Right lobe of liver (tissue), 6 donors: ENCODE data around the gene SNX3. TPM values are rescaled to one million over a fixed set of nuclear protein-coding genes. Genes with fewer than 3 reads are reported as not detected.

Experiments used
- ATAC-seq, 4 donors: fragments of 200-7000 bp; cut with Tn5 transposase; one replicate each; pipeline ENCODE4 v1.9.1; 2020; ENCODE audit warnings: mild to moderate bottlenecking in 4 of 4, moderate library complexity in 4 of 4
- DNase-seq, 3 donors: peaks; one replicate each; pipeline ENCODE4 v3.0.0-alpha.2; 2020
- H3K27ac ChIP-seq, 3 donors: fragments of 200-600 bp; one replicate each; pipeline ENCODE4 v1.8.0; 2022
- H3K27me3 ChIP-seq, 2 donors: fragments of 200-600 bp; one replicate each; pipeline ENCODE4 v1.8.0; 2022
- H3K36me3 ChIP-seq, 4 donors: fragments of 200-600 bp; sonication (generic) in 1 of 4; one replicate each; pipeline versions ENCODE4 v1.5.1 to v1.8.0; 2017 to 2022; ENCODE audit warnings: control low read depth in 1 of 4
- H3K4me1 ChIP-seq, 4 donors: fragments of 200-600 bp; sonication (generic) in 1 of 4; one replicate each; pipeline versions ENCODE4 v1.5.1 to v1.8.0; 2017 to 2022; ENCODE audit warnings: control low read depth in 1 of 4
- H3K4me3 ChIP-seq, 3 donors: fragments of 200-600 bp; one replicate each; pipeline ENCODE4 v1.8.0; 2022
- H3K9me3 ChIP-seq, 4 donors: fragments of 200-600 bp; sonication (generic) in 1 of 4; one replicate each; pipeline versions ENCODE4 v1.5.1 to v1.8.0; 2017 to 2022; ENCODE audit warnings: control low read depth in 1 of 4
- CTCF ChIP-seq, 4 donors: fragments of 200-600 bp in 3 of 4; fragments of 450-650 bp in 1 of 4; IDR thresholded peaks; one replicate each; pipeline versions ENCODE4 v1.5.1 to v1.8.0; 2016 to 2022; ENCODE audit warnings: antibody characterized with exemption in 4 of 4, mild to moderate bottlenecking in 2 of 4
- POLR2A ChIP-seq: fragments of 450-650 bp; IDR thresholded peaks from one replicate; pipeline ENCODE4 v1.6.1; 2017; ENCODE audit warnings: antibody characterized with exemption, mild to moderate bottlenecking
- WGBS: methylation state at CpG from one replicate; pipeline ENCODE4 v1.1.6; 2018; ENCODE audit warnings: low coverage, low lambda C conversion rate; ENCODE audit not compliant: insufficient coverage; ENCODE audit errors: missing lambda C conversion rate; 5-methylcytosine and 5-hydroxymethylcytosine counted together
- intact Hi-C, 2 donors: fragments of 100-400 bp; cut with DNase I; formaldehyde crosslinking; loops; one replicate each; pipeline versions ENCODE4 v1.11.2 to v1.14.1; 2022
- total RNA-seq, 6 experiments: library from RNA; depleted of rRNA in 2 of 6; stranded (reverse); fragments of >200 nt in 2 of 6; fragmentation: NEBNext Ultra II Directional in 3 of 6; extraction: Animal tissue kit (Norgen Biotek cat#: 25700) in 3 of 6; gene quantifications; one replicate each; pipeline versions ENCODE4 v1.1.0 to v1.2.4, GENCODE V29; 2016 to 2023
- donor health status: DM: no; HTN: yes; CAD: no.
- donor health status: DM: no; HTN: no; CAD: no.
- donor health status: DM: no; HTN: no; CAD: no.
- donor health status: DM: no; HTN: yes; CAD: no.
- donor health status: DM: no; HTN: yes; CAD: no.

The SNX3 gene
- total RNA-seq, 6 experiments from 2014 or later, result 76.8 to 191 (median 111) TPM

- TF ChIP-seq CTCF (IDR thresholded peaks at IDR 0.05), result no peak
- no peak for TF ChIP-seq POLR2A
- Histone ChIP-seq H3K27me3 (no peaks in the 10 kb centered on the region), H3K27ac (no peak overlapping the region), H3K4me1 (peaks cover 0 to 2% (median 0%) of the 10 kb centered on the region in 4 donors), H3K9me3 (no peaks in the 10 kb centered on the region), H3K4me3 (no peak overlapping the region), H3K36me3 (peaks cover 0 to 41% (median 6%) of the 10 kb centered on the region in 4 donors)
- ATAC-seq, result peak in 2 of 4 donors; percentile 38 to 49
- no peak for DNase-seq
- 64% methylated on average over 1 of the region's 1 CpG for WGBS
- intact Hi-C loops, result no loop called here
Observed at GRCh38 chr6:108222504-108222903, 38.3 kb downstream of the SNX3 start.

- peaks cover 0 to 41% (median 6%) of the 10 kb centered on the region in 4 donors for H3K36me3 ChIP-seq
- no peaks in the 10 kb centered on the region for H3K9me3 ChIP-seq
- intact Hi-C loops, result no loop called here
- DNase-seq, result no peak
- no peak overlapping the region for H3K27ac ChIP-seq
- TF ChIP-seq CTCF (IDR thresholded peaks at IDR 0.05) (no peak), POLR2A (no peak)
- no peaks in the 10 kb centered on the region for H3K4me1 ChIP-seq
- 100% methylated on average over 2 of the region's 2 CpGs for WGBS
- no peak for ATAC-seq
- no peaks in the 10 kb centered on the region for H3K27me3 ChIP-seq
- no peak overlapping the region for H3K4me3 ChIP-seq
Observed at GRCh38 chr6:108222064-108222463, 38.8 kb downstream of the SNX3 start.

- H3K36me3 ChIP-seq, result peaks cover 0 to 39% (median 9%) of the 10 kb centered on the region in 4 donors
- H3K9me3 ChIP-seq, result no peaks in the 10 kb centered on the region
- intact Hi-C loops, result no loop called here
- H3K4me3 ChIP-seq, result no peak overlapping the region
- H3K27ac ChIP-seq, result no peak overlapping the region
- no peak for DNase-seq
- TF ChIP-seq POLR2A, result no peak
- TF ChIP-seq CTCF (IDR thresholded peaks at IDR 0.05), result no peak
- no peaks in the 10 kb centered on the region for H3K4me1 ChIP-seq
- ATAC-seq, result no peak
- no peaks in the 10 kb centered on the region for H3K27me3 ChIP-seq
- WGBS, result 86% methylated on average over 2 of the region's 2 CpGs
Observed at GRCh38 chr6:108211671-108212070, 49.2 kb downstream of the SNX3 start.

GRCh38 chr6:108210556-108210955 lies 50.3 kb downstream of the SNX3 start:
- Histone ChIP-seq H3K9me3 (no peaks in the 10 kb centered on the region), H3K4me1 (no peaks in the 10 kb centered on the region), H3K4me3 (no peak overlapping the region), H3K27me3 (no peaks in the 10 kb centered on the region), H3K27ac (no peak overlapping the region), H3K36me3 (peaks cover 0 to 34% (median 8%) of the 10 kb centered on the region in 4 donors)
- ATAC-seq (peak in 3 of 4 donors; percentile 18 to 45 (median 31)), DNase-seq (no peak)
- 58% methylated on average over 2 of the region's 2 CpGs for WGBS
- intact Hi-C loops, result no loop called here
- TF ChIP-seq CTCF (IDR thresholded peaks at IDR 0.05), result no peak
- TF ChIP-seq POLR2A, result no peak

- WGBS, result 97% methylated on average over 5 of the region's 5 CpGs
- no peak for ATAC-seq
- H3K27ac ChIP-seq, result no peak overlapping the region
Observed at GRCh38 chr6:108209738-108210137, 51.1 kb downstream of the SNX3 start.

More at GRCh38 chr6:108209738-108210137, 51.1 kb downstream of the SNX3 start:
- DNase-seq, result no peak
- Histone ChIP-seq H3K4me1 (no peaks in the 10 kb centered on the region), H3K4me3 (no peak overlapping the region), H3K27me3 (no peaks in the 10 kb centered on the region), H3K36me3 (peaks cover 0 to 28% (median 8%) of the 10 kb centered on the region in 4 donors), H3K9me3 (no peaks in the 10 kb centered on the region)
- no peak for TF ChIP-seq CTCF (IDR thresholded peaks at IDR 0.05)
- TF ChIP-seq POLR2A, result no peak
- intact Hi-C loops, result no loop called here
